Neural crest cell (in vitro differentiated cells): ENCODE data around the gene BRCA2. TPM values are rescaled to one million over a fixed set of nuclear protein-coding genes. Genes with fewer than 3 reads are reported as not detected.

ENCODE experiments used
- DNase-seq: peaks from one replicate; pipeline ENCODE4 v3.0.0; 2021; ENCODE audit warnings: low read depth, mixed read lengths, low spot score
- H3K27ac Mint-ChIP-seq: one replicate; pipeline ENCODE4 v1.8.0; 2021; ENCODE audit warnings: mild to moderate bottlenecking, mixed read lengths; ENCODE audit not compliant: unreplicated experiment
- H3K27me3 Mint-ChIP-seq: 2 replicates; pipeline ENCODE4 v1.8.0; 2021; ENCODE audit warnings: low read depth, mild to moderate bottlenecking, mixed read lengths
- H3K36me3 Mint-ChIP-seq: 2 replicates; pipeline ENCODE4 v1.8.0; 2021; ENCODE audit warnings: low read depth, mild to moderate bottlenecking, mixed read lengths
- H3K4me1 Mint-ChIP-seq: 2 replicates; pipeline ENCODE4 v1.8.0; 2021; ENCODE audit warnings: mixed read lengths
- H3K4me3 Mint-ChIP-seq: one replicate; pipeline ENCODE4 v1.8.0; 2021; ENCODE audit warnings: mild to moderate bottlenecking, mixed read lengths
- H3K9me3 Mint-ChIP-seq: 2 replicates; pipeline ENCODE4 v1.8.0; 2021; ENCODE audit warnings: mixed read lengths
- total RNA-seq: library from RNA; stranded (reverse); gene quantifications from 2 replicates; pipeline ENCODE4 v1.2.1, GENCODE V29; 2021
- TF ChIP-seq, protein P1 (sequence below): fragments of 200-600 bp; sonication (generic); conservative IDR thresholded peaks from 2 replicates; pipeline ENCODE4 v1.5.0; 2021; ENCODE audit warnings: antibody characterized with exemption, mild to moderate bottlenecking

BRCA2 gene
- total RNA-seq, 1 donor from 2014 or later: 26.4 TPM

GRCh38 chr13:32314271-32315237 is 754 bp upstream of the BRCA2 start:
- peaks cover 2% of the 10 kb centered on the region for H3K36me3 Mint-ChIP-seq
- no peaks in the 10 kb centered on the region for H3K27me3 Mint-ChIP-seq
- peak overlapping the region; percentile 97 for H3K4me3 Mint-ChIP-seq
- no peaks in the 10 kb centered on the region for H3K9me3 Mint-ChIP-seq
- TF ChIP-seq, protein P1, sequence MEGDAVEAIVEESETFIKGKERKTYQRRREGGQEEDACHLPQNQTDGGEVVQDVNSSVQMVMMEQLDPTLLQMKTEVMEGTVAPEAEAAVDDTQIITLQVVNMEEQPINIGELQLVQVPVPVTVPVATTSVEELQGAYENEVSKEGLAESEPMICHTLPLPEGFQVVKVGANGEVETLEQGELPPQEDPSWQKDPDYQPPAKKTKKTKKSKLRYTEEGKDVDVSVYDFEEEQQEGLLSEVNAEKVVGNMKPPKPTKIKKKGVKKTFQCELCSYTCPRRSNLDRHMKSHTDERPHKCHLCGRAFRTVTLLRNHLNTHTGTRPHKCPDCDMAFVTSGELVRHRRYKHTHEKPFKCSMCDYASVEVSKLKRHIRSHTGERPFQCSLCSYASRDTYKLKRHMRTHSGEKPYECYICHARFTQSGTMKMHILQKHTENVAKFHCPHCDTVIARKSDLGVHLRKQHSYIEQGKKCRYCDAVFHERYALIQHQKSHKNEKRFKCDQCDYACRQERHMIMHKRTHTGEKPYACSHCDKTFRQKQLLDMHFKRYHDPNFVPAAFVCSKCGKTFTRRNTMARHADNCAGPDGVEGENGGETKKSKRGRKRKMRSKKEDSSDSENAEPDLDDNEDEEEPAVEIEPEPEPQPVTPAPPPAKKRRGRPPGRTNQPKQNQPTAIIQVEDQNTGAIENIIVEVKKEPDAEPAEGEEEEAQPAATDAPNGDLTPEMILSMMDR: no peak
- DNase-seq: no peak
- peaks cover 22% of the 10 kb centered on the region for H3K4me1 Mint-ChIP-seq
- peak overlapping the region; percentile 99 for H3K27ac Mint-ChIP-seq

- H3K27ac Mint-ChIP-seq: peak overlapping the region; percentile 99
These were observed 676 bp downstream of the BRCA2 start for GRCh38 chr13:32316028-32316339.

GRCh38 chr13:32316501-32316900 is 1.2 kb downstream of the BRCA2 start:
- Mint-ChIP-seq H3K27me3 (no peaks in the 10 kb centered on the region), H3K4me1 (peaks cover 26% of the 10 kb centered on the region), H3K27ac (peak overlapping the region; percentile 99), H3K9me3 (no peaks in the 10 kb centered on the region), H3K36me3 (peaks cover 14% of the 10 kb centered on the region), H3K4me3 (peak overlapping the region; percentile 97)
- DNase-seq: no peak
- TF ChIP-seq, protein P1: no peak

More at GRCh38 chr13:32316028-32316339, 676 bp downstream of the BRCA2 start:
- peaks cover 26% of the 10 kb centered on the region for H3K4me1 Mint-ChIP-seq
- no peaks in the 10 kb centered on the region for H3K9me3 Mint-ChIP-seq
- no peaks in the 10 kb centered on the region for H3K27me3 Mint-ChIP-seq
- TF ChIP-seq, protein P1: no peak
- no peak for DNase-seq
- peak overlapping the region; percentile 97 for H3K4me3 Mint-ChIP-seq
- peaks cover 11% of the 10 kb centered on the region for H3K36me3 Mint-ChIP-seq

DNA sequence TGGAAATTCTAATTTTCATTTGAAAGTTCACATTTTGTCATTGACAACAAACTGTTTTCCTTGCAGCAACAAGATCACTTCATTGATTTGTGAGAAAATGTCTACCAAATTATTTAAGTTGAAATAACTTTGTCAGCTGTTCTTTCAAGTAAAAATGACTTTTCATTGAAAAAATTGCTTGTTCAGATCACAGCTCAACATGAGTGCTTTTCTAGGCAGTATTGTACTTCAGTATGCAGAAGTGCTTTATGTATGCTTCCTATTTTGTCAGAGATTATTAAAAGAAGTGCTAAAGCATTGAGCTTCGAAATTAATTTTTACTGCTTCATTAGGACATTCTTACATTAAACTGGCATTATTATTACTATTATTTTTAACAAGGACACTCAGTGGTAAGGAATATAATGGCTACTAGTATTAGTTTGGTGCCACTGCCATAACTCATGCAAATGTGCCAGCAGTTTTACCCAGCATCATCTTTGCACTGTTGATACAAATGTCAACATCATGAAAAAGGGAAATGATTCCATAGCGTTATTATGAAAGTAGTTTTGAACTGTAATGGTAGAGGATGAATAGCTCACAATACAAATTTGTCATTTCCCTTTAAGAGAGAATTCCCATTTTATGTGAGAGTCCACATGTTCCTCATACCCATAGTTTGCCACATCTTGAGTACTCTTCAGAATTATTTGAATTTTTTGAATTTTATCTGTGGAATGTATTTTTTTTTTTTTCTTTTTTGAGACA is 2.6 kb downstream of the BRCA2 start:
- TF ChIP-seq, protein P1: no peak
- DNase-seq: no peak
- peaks cover 2% of the 10 kb centered on the region for H3K9me3 Mint-ChIP-seq
- peaks cover 26% of the 10 kb centered on the region for H3K4me1 Mint-ChIP-seq
- H3K4me3 Mint-ChIP-seq: peak overlapping the region; percentile 53
- H3K27me3 Mint-ChIP-seq: no peaks in the 10 kb centered on the region
- H3K36me3 Mint-ChIP-seq: peaks cover 22% of the 10 kb centered on the region
- no peak overlapping the region for H3K27ac Mint-ChIP-seq

- peaks cover 32% of the 10 kb centered on the region for H3K36me3 Mint-ChIP-seq
- H3K4me1 Mint-ChIP-seq: peaks cover 16% of the 10 kb centered on the region
- no peaks in the 10 kb centered on the region for H3K27me3 Mint-ChIP-seq
- DNase-seq: no peak
- no peak overlapping the region for H3K27ac Mint-ChIP-seq
- TF ChIP-seq, protein P1: no peak
- H3K4me3 Mint-ChIP-seq: no peak overlapping the region
- H3K9me3 Mint-ChIP-seq: peaks cover 2% of the 10 kb centered on the region
These were observed 5.2 kb downstream of the BRCA2 start for GRCh38 chr13:32320528-32320927.
